ENCODE results near the gene RNF141.

The RNF141 gene

GRCh38 chr11:10522921-10523320, 18.1 kb downstream of the RNF141 start:
- DNase-seq (ENCODE audit: low read depth) = no peak

DNA sequence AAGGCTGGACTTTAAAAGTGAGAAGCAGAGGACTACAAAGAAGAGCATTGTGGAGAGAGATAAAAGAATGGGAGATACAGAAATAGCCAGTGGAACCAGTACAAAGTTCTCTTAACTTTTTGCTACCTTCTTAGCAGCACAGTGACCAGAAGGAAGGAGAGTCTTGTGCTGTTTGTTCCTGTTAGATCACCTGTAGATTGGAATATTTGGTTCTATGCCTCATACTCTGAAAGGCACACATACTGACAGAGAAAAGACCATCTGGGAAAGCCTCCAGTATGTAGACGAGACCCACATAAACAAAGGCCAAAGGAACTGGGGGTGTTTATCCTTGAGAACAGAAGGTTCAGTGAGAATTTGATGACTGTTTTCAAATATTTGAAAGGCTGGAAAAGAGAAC, 18.7 kb downstream of the RNF141 start:
- no peak for DNase-seq (ENCODE audit: low read depth)

DNA sequence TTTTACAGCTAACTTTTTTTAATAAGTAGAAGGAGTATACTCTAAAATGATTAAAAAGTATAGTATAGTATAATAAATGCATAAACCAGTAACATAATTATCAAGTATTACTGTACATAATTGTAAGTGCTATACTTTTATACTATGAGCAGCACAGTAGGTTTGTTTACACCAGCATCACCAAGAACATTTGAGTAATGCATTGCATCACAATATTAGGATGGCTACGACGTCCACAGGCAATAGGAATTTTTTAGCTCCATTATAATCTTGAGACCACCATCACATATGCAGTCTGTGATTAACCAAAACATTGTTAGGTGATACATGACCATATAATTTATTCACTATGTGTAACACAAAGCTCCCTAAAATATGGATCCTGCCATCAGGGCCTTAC, 20.4 kb downstream of the RNF141 start:
- no peak for DNase-seq (ENCODE audit: low read depth)

GRCh38 chr11:10519630-10520029, 21.4 kb downstream of the RNF141 start:
- no peak for DNase-seq (ENCODE audit: low read depth)

- no peak for DNase-seq (ENCODE audit: low read depth)
Measured at GRCh38 chr11:10518891-10519290, 22.1 kb downstream of the RNF141 start.

DNA sequence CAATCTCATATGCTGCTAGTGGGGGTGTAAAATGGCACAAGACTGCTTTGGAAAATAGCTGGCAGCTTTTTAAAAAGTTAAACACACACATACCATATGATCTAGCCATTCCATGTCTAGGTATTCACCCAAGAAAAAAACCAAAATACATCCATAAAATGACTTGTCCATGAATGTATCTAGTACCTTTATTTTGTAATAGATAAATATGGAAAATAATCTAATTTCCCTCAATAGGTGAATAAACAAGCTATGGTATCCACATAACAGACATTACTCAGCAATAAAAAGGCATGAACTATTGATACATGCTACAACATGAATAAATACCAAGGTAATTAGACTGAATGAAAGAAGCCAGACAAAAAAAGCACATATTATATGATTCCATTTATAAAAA, 22.9 kb downstream of the RNF141 start:
- DNase-seq (ENCODE audit: low read depth) = no peak

DNA sequence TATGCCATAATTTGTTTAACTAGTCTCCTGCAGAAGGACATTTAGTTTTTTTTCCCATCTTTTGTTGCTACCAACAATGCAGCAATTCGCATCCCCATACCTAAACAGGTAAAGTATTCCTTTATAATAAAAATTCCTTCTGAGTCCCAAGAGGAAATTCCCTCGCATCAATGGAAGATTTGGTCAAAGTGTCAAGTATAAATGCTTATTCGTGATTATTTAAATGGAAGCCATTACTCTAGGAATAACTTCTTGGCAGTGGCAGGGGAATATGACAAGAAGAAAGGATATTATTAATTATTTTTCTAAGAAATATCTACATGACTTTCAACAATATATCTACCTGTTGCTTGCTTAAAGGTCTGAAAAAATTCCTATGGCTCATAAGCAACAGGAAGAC, 25.6 kb downstream of the RNF141 start:
- DNase-seq (ENCODE audit: low read depth) = no peak

DNA sequence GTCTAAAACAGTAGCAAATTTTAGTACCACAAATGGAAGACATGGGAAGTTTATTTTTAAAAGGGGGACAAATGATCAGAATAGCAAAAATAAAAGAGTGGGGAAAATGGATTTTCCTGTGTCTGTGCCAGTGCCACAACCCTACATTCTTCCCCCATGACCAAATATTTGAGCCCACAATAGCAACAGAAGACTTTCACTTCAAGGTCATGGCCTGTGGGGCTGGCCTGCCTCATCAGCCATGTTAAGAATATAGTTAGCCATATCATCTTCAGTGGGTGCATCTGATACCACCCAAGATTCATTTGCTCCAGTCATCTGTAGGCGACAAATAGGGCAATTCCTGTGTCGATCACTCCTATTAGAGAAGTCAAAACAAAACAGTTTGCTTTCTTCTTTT, 26.3 kb downstream of the RNF141 start:
- no peak for DNase-seq (ENCODE audit: low read depth)

- DNase-seq (ENCODE audit: low read depth) = no peak
Measured at GRCh38 chr11:10514202-10514601, 26.8 kb downstream of the RNF141 start.

DNA sequence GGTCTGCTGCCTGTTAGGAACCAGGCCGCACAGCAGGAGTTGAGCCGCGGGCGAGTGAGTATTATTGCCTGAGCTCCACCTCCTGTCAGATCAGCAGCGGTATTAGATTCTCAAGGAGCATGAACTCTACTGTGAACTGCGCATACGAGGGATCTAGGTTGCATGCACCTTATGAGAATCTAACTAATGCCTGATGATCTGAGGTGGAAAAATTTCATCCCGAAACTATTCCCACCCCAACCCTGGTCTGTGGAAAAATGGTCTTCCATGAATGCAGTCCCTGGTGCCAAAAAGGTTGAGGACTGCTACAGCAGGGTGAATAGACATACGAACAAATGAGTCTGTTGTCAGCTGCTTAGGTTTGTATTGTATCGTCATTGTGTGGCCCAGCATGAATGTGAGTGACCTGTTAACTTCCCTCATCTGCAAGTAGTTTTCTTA, 29.8 kb downstream of the RNF141 start:
- no peak for DNase-seq (ENCODE audit: low read depth)

GRCh38 chr11:10506008-10506370, 35.0 kb downstream of the RNF141 start:
- no peak for DNase-seq (ENCODE audit: low read depth)

DNA sequence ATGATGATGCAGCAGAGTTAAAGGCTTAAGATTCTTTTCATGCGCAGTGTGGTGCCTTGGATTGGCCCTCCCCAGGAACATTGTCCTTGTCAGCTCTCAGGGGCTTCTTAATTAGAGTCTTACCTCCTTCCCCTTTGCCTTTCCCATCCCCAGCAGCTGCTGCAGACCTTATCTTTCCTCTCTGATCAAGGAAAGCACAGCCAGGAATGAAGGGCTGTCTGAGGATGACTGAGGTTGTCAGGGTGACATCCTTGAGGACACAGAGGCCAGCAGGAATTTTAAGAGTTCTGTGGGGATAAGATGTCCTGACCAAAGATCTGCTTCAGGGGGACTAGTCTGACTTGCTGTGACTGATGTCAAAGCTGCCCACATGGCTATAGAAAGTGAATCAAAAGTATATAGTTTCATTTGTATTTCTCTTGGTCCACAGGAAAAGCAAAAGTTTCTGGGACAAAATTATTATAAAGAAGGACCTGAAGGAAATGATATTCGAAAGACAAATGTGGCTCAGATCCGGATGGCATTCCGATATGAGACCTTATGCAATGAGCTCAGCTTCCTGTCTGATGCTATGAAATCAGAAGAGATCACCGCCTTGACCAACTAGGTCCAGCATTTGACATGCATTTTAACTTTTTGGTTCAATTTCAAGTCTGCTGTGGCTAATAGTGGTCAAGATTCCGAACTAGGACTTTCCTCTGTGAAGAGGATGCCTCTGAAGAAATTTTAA, 35.5 kb downstream of the RNF141 start:
- no peak for DNase-seq (ENCODE audit: low read depth)

DNA sequence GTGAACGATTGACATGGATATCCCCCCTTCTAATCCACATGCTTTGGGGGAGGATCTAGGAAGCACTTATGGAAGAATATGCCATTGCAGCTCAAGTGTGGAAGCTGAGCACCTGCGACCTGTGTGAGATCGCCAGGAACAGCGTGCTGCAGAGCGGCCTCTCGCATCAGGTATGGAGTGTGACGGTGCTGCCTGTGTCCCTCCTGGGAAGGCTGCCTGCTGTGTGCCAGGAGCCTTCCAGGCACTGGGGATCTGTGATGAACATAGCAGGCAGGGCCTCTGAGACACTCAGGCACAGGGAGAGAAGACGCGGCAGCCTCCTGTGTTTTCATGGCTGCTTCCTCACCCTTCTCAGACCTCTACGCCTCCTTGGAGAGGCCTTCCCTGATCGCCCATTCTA, 36.5 kb downstream of the RNF141 start:
- no peak for DNase-seq (ENCODE audit: low read depth)

DNA sequence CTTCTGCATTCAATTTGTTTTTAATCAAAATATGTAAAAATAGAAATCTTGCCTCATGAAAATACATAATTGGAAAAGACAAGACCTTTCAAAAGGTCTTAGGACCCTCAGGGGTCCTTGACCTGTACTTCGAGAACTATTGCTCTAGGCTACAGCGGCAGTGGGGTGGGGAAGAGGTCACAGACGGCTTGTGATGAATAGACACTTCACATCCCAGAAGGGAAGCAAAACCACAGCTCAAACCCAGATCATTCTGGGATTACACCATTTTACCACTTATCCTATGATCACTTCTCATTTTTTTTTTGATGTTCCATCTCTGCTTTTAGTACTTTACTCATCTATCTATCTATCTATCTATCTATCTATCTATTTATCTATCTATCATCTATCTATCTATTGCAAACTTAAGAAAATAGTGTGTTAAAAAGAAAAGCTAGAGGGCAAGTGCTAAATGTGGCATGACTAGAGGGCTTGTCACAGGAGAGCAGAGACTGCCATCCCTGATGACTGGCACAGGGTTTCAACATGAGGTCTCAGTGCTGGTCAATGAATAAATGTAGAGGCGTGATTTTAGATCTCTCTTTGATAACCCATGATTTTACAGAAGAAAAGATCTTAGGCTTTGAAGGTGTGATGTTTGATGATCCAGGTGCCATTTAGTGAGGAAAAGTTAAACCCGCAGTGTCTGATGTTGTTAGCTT, 37.1 kb downstream of the RNF141 start:
- DNase-seq (ENCODE audit: low read depth) = no peak

DNA sequence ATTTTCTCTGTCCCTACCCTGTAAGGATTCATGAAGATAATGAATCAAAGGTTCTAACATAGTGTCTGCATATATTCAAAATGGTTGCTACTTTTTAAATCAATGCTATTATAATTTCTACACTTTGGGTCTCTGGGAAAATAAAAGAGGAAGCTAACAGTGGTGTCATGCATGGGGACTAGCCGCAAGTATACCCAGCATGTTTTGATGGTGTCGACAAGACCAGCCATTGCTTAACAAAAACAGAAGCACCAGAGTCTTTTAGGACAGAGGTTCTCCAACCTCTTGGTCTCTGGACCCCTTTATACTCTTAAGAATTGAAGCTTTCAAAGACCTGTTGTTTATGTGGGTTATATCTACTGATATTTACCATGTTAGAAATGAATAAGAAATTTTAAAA, 37.8 kb downstream of the RNF141 start:
- DNase-seq (ENCODE audit: low read depth) = no peak

DNA sequence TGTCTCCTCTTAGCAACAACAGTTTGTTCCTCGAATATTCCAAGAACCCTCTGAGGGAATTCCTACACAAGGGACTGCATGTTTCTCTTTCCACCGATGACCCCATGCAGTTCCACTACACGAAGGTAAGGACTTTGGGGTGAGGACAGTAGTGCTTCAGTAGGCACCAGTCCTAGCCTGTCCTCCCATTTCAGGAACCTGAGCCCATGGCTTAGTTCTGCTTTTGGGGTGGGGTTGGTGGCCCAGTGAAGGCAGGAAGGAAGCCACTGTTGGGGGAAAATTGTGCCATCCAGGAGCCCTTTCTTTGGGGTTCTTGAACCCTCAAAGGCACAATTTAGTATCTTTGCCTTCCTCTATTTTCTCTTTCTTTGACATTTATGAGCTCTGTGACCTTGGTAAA, 38.2 kb downstream of the RNF141 start:
- DNase-seq (ENCODE audit: low read depth) = no peak

DNA sequence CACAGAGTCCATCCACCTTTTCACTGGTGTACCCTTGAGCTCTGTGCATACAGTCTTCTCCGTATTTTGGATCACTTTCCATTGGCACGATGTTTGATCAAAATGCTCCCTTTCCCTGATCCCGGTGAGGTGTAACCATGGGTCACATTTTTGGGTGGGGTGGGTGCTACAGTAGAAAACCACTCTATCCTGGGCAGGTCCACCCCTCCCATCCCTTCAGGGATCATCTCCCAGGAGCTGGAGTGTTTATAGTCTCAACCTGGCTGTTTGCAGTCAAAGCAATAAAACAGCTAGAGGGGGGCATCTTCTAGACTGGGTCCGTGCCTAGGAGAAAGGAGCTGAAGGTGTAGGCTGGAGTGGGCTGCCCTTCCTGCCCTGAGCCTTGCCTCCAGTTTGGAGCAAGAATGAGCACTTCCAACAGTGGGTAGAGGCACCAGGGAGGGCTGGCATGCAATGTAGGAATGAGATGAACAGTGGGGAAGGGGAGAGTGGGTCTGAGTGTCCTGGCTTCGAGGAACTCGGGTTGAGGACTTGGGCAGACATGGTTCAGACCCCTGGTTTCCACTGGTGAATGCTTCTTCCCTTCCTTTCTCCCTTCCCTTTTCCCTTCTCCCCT, 38.8 kb downstream of the RNF141 start:
- DNase-seq (ENCODE audit: low read depth) = no peak

DNA sequence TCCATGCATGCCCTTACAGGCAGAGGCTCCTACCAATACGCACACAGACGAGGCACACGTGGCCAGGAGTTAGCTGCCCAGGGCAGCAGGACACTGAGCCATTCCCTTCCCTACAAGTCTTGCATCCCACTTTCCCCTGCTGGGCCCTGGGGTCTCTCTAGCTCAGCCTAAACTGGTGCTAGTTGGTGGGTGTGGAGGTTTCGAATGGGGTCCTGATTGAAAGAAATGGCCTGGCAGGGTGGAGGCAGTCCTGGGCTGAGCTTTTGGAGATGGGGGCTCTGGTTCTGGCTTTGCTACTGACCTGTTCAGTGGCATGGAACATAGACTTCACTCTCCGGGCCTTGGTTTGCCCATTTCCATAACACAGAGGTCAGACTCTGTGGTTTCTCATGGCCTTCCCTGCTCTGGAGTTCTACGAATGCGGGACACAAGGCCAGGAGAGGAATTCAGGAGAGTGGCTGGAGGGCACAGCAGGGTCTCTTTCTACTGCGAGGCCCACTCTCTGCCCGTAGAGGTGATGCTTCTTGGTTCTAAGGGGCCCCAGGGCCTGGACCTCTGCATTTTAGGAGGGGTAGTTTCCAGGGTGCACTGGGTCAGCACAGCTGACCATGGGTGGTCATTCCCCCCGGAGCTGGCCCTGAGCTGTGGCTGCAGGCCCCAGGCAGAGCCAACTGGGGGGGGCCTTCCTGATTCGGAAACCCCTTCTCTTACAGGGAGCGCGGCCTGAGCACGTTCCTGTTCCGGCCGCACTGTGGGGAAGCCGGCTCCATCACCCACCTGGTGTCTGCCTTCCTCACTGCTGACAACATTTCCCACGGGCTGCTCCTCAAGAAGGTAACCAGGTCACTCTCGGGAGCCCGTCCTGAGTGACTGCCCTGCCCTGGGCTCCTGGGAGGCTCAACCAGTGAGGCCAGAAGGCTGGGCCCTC, 40.0 kb downstream of the RNF141 start:
- no peak for DNase-seq (ENCODE audit: low read depth)

DNA sequence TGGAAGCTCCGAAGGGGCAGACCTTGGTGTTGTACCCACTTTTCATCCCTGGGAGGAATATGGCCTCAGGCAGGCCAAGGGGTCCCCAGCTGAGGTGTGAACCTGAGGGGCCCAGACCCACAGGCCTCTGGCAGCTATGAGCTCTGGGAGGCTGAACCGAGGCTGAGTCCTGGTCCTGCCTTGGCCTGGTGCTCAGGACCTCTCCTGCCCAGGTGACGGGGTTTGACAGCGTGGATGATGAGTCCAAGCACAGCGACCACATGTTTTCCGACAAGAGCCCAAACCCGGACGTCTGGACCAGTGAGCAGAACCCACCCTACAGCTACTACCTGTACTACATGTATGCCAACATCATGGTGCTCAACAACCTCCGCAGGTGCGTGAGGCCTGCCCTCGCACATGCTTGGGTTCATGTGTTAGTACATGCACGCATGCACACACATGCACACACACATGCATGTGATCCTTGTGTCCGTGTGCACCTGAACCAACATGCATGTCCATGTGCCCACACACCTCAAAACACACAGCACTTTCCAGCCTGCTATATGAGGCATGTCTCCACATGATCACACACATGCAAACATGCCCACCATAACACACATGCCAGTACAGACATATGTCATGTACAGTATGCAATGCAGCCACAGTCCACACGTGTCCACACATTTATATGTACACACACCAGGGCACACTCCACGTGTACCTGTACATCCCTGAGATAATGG, 40.9 kb downstream of the RNF141 start:
- DNase-seq (ENCODE audit: low read depth) = no peak

- DNase-seq (ENCODE audit: low read depth) = no peak
Measured at GRCh38 chr11:10499452-10499851, 41.5 kb downstream of the RNF141 start.

GRCh38 chr11:10498426-10499250, 42.3 kb downstream of the RNF141 start:
- no peak for DNase-seq (ENCODE audit: low read depth)

Measured in CMK (cell line).